DMS153 (cell line): ENCODE measurements around the gene AMD1.
A peak's percentile ranks its signal among the peaks of the same experiment; 100 is the strongest.
"Not testable (repeated sequence)": the region's sequence is repeated elsewhere in the genome, so short reads cannot be mapped to it uniquely, and the experiment has no call there.

ENCODE experiments used
- DNase-seq: peaks from one replicate; lab custom pipeline; 2025; lab: John Stamatoyannopoulos, UW

The AMD1 gene

GRCh38 chr6:110873981-110874879 lies at the start of gene AMD1:
Gene AMD1 (plus strand): TSS chr6:110874785. CDS start chr6:110875106, 321 bp downstream.
- DNase-seq, result peak; percentile 96

DNA sequence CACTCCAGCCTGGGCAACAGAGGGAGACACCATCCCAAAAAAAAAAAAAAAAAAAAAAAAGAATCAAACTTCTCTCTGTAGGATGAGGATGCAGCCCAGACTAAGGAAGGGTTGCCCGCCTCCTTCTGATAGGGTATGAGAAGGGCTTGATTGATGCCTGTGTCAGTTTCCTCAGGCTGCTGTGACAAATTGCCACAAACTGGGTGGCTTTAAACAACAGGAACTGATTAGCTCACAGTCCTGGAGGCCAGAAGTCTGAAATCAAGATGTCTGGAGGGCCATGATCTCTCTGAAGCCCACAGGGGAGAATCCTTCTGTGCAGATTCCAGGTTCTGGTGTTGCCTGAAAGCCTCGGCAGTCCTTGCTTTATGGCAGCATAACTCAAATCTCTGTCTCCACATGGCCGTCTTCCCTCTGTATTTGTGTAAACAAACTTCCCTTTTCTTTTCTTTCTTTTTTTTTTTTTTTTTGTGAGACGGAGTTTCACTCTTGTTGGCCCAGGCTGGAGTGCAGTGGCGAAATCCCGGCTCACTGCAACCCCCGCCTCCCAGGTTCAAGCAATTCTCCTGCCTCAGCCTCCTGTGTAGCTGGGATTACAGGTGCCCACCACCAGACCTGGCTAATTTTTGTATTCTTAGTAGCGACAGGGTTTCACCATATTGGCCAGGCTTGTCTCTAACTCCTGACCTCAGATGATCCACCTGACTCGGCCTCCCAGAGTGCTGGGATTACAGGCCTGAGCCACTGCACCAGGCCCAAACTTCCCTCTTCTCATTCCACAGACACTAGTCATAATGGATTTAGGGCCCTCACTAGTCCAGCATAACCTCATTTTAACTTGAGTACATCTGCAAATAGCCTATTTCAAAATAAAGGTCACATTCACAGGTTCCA lies 48.1 kb upstream of the AMD1 start:
- DNase-seq, result no peak

DNA sequence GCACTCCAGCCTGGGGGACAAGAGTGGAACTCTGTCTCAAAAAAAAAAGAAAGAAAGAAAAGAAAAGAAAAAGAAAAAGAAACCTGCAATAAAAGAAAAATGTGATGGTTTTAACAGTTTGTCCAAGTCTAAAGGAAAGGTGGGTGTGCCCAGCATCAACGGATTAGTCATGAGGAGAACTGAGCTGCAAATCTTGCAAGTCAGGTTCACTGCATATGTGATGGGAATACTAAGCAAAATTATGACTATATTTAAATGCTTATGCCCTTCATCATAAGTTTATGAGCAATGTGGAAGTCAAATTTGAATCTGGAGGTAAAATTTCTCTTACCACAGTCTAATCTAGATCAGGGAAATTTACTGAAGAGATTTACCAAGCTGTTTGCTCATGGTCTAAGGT lies 46.2 kb upstream of the AMD1 start:
- DNase-seq, result no peak

DNA sequence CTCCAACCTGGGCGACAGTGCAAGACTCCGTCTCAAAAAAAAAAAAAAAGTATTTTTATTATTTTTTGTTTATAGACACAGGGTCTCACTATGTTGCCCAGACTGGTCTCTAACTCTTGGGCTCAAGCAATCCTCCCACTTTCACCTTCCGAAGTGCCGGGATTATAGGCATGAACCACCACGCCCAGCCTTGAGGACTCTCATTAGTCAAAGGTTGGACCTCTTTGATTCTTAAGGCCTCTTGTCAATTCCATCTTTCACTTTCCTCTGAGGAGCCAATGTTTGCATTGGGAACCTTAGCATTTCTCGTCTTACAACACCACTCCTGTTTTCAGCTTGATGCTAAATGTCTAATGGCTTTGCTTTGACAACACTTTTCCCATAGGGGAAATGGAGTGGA lies 43.2 kb upstream of the AMD1 start:
- DNase-seq, result no peak

- no peak for DNase-seq
These were observed 40.8 kb upstream of the AMD1 start for GRCh38 chr6:110833831-110834230.

GRCh38 chr6:110835751-110836150 lies 38.8 kb upstream of the AMD1 start:
- not testable (repeated sequence) for DNase-seq

- DNase-seq, result no peak
These were observed 33.3 kb upstream of the AMD1 start for GRCh38 chr6:110841266-110841665.

DNA sequence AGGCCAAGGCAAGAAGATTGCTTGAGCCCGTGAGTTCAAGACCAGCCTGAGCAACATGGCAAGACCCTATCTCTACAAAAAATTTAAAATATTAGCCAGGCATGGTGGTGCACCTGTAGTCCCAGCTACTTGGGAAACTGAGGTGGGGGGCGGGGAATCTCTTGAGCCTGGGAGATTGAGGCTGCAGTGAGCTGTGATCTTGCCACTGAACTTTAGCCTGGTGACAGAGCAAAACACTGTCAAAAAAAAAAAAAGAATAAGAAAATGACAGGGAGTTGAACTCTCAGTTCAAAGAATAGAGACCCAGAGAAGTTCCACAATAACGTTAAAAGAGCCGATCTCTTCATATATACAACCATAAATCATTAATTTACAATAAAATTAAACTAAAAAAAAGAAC lies 24.8 kb upstream of the AMD1 start:
- no peak for DNase-seq

GRCh38 chr6:110852773-110853172 lies 21.8 kb upstream of the AMD1 start:
- no peak for DNase-seq

DNA sequence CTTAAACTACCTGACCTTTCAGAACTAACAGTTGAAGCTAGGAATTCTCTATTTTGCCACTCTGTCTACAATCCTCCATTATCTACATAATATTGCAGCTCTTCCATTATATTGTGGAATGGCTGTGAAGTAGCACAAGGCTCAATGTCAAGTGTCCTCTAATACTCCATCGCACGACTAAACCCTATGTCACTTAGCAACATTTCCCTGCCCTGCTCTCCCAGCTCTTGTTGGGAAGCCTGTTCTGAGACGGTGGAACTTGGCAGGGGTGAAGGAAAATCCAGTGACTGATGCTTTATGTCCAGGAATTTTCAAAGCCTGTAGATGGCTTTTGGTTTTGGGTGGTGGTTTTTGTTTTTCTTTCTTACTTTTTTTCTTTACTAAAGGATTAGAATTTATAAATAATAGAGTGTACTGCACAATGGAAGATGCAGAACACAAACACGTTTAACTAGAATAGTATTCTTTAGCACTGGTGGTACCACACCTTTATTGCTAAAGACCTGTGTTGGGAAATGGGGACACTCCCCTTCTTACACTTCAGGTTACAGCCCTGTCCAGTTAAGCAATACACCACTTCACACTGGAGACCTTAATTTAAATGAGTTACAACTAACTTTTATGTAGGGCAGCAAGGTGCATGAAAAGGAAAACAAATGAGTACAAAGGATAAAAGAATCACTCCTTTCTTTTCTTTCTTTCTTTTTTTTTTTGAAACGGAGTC lies 20.7 kb upstream of the AMD1 start:
- DNase-seq, result no peak

GRCh38 chr6:110856296-110856695 lies 18.3 kb upstream of the AMD1 start:
- DNase-seq, result no peak

GRCh38 chr6:110858016-110858415 lies 16.6 kb upstream of the AMD1 start:
- no peak for DNase-seq

DNA sequence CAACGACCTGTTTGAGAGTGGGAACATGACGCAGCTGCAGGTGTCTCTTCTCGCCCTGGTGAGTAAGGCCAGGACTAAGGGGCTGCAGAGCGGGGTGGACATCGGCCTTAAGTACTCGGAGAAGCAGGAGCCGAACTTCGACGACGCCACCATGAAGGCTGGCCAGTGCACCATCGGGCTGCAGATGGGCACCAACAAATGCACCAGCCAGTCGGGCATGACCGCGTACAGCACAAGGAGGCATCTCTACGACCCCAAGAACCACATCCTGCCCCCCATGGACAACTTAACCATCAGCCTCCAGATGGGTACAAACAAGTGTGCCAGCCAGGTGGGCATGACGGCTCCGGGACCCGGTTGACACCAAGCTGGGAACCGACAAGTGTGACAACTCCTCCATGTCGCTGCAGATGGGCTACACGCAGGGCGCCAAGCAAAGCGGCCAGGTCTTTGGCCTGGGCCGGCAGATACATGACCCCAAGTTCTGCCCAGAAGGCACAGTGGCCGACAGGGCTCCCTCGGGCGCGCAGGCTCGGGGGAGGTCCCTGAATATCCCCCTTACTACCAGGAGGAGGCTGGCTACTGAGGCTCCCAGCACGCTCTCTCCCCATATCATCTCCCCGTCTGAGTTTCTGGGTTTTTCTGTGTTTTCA lies 15.9 kb upstream of the AMD1 start:
- DNase-seq, result no peak

DNA sequence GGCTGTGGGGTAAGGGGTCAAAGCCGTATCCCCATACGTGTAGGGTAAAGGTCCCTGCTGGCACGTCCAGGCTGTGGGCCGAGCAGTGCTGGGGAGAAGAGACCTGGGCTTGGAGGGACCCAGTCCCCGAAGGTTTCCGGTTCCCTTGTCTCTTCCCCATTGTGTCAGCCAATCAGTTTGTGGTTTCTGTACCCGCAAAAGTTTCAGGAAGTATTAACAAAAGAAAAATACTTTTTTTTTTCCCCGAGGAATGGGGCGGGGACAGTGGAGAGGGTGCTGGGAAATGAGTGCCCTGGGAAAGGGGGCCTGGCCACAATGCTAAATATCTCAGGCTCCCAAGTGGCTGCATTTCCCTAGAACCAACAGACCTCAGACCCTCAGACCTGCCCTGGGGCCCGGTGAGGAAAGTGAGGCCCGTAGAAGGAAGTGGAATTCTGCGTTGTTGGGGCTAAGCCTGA lies 15.2 kb upstream of the AMD1 start:
- no peak for DNase-seq

DNA sequence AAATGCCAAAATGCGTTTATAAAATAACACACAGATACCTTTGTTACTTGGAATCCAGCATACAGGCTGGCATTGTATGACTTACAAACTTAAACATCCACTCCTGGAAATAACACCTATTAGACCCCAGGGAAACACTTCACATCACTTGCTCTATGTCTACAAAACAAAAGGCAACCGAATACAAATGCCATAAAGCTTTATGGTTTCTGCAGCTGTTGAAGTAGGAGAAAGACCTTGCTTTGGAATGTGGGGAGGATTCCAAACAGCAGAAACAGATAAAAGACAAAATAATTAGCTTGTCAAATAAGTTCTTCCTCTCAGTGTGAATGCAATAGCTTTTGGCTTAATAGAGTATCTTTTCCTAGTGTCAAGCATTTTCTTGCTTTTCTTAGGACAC lies 9.8 kb upstream of the AMD1 start:
- DNase-seq, result no peak

DNA sequence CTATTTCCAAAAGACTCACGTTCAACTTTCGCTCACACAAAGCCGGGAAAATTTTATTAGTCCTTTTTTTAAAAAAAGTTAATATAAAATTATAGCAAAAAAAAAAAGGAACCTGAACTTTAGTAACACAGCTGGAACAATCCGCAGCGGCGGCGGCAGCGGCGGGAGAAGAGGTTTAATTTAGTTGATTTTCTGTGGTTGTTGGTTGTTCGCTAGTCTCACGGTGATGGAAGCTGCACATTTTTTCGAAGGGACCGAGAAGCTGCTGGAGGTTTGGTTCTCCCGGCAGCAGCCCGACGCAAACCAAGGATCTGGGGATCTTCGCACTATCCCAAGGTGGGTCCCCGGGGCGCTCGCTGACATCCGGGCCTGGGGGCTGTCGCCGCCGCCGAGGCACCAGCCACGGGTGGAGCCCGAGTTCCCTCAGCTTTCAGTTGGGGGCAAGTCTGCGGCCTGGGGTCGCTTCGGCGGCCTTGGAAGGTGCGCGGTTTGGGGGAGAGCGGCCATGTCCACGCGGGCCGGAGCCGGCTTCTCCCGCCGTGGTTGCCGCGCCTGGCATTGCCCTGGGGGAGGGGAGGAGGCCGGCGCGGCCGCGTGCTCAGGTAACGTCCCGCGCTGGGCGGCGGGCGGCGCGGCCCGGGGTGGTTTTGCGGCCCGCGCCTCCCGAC lies 429 bp downstream of the AMD1 start:
- no peak for DNase-seq

DNA sequence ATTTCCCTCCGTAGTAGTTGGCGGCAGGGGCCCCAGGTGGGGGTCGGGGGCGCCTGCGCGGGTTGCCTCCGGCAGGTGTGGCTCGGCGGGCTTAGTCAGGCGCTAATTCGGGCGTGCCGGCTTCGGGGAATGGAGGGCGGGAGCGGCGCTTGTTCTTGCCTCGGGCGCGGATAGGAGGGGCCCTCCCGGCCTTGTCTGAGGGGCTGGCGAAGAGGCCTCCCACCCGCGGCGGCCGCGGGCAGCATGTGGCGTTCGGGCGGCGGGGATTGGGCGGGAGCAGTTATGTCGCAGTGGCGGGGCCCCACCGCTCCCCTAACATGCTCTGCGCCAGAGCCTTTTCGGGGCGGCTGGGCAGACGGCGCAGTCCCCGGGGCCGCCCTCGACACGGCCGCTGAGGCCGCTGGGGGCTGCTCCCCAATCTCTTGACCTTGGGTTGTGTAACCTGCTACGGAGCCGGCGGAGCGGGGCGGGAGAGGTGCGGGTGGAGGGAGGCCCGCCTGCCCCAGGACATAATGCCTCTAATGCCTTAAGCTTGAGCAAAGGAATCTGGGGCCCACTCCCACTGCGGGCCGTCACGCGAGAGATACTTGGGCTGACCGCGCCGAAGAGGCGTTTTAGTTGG lies 1.1 kb downstream of the AMD1 start:
- peak; percentile 7 for DNase-seq

GRCh38 chr6:110876170-110876773 lies 1.7 kb downstream of the AMD1 start:
- peak; percentile 75 for DNase-seq

GRCh38 chr6:110876806-110877564 lies 2.4 kb downstream of the AMD1 start:
- DNase-seq, result no peak
